ENCODE results near the gene WDR82.
"Not testable (repeated sequence)": the region's sequence is repeated elsewhere in the genome, so short reads cannot be mapped to it uniquely, and the experiment has no call there.

Gene WDR82

DNA sequence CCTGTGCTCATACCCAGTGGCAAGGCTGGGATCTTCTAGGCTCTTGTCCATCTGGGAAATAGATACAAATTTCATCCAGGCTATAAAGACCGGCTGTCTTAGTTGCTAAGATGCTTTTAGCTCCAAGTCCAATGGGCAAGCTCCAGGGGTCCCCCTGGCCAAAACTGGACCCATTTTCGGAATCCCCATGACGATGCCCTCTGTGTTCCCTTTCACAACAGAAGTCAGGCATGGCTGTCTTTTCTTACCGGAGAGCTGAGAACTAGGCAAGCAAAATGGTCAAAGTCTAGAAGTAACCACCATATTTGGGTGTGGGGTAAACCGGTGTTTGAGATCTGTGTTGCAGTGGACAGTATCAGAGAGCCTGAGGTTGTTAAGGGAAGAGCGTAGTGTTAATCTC, 10.2 kb upstream of the WDR82 start:
- no peak for DNase-seq

- no peak for DNase-seq
These were observed 8.3 kb upstream of the WDR82 start for GRCh38 chr3:52286777-52287110.

DNA sequence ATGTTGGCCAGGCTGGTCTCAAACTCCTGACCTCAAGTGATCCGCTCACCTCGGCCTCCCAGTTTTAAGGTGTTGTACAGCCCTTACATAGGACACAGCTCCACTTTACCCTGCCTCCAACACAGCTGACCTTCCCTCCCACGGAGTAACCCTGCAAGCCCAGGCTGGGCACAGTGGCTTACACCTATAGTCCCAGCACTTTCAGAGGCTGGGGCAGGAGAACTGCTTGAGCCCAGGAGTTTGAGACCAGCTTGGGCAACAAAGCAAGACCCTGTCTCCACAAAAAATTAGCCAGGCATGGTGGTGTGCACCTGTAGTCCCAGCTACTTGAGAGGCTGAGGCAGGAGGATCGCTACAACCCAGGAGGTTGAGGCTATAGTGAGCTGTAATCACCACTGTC, 5.6 kb upstream of the WDR82 start:
- DNase-seq, result not testable (repeated sequence)

- no peak for DNase-seq
These were observed 4.9 kb upstream of the WDR82 start for GRCh38 chr3:52283306-52283705.

DNA sequence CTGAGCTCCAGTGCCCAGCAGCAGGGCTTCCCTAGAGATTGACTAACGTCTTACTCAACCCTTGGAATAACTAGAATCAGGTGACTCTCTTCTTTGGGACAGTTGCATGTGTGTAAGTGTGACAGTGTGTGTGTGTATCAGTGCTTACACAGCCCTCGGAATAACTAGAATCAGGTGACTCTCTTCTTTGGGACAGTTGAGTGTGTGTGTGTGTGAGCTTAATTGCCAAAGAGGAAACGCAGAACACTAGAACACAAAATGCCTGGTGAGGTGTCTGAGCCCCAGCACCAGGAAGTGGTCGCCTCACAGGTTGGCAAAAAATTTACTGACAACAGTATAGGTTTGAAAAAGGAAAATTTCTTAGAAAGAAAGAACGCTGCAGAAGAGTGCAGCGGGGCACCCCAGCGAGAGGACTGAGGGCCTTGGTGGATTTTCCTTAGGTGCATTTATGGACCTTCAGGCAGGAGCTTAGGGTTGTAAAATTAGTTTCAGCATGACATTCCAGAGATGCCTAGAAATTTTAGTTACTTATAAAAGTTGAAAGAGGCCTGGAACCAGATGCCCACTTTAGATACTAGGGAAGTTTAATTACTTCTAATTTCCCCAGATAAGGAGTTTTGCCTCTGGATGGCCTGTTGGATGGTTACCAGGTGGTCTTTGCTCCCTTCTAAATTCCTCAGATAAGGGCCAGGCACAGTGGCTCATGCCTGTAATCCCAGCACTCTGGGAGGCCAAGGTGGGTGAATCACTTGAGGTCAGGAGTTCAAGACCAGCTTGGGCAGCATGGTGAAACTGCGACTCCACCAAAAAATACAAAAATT, 3.7 kb upstream of the WDR82 start:
- DNase-seq, result peak; percentile 34

DNA sequence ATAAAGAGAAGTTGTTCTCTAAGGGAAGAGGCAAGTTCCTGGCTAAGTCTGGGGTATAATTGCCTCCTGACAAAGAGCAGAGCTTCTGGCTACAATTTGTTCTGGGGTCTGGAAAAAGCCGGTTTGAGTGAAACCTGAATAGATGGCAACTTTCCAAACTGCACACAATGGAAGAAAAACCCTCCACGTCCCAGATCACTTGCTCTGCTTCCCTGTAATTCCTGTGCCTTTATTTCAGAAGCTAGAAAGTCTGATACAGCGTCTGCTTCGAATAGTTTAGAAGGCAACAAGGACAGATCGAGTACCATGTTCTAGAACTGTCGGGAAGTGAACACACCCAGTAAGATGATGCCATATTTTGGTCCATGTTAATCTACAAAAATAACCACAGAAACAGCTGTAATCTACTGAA, 1.6 kb upstream of the WDR82 start:
- no peak for DNase-seq

DNA sequence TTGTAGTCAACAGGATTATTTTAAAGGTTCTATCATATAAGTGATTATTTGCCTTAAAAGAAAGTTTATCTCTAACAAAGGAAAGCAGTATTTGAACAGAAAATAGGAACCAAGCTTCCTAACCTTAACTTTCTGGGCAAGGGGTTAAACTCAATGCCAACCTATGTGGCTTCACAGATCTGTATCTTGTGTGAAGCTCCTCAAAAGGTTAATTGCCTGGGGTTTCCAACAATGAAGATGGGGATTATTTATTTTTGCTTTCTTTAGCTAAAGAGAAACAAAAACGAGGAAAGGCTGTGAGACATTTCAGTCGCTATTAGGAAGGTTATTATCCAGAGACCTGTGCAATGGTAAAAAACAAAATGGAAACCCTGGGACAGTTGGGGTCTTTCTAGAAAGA, 1.1 kb upstream of the WDR82 start:
- no peak for DNase-seq

DNA sequence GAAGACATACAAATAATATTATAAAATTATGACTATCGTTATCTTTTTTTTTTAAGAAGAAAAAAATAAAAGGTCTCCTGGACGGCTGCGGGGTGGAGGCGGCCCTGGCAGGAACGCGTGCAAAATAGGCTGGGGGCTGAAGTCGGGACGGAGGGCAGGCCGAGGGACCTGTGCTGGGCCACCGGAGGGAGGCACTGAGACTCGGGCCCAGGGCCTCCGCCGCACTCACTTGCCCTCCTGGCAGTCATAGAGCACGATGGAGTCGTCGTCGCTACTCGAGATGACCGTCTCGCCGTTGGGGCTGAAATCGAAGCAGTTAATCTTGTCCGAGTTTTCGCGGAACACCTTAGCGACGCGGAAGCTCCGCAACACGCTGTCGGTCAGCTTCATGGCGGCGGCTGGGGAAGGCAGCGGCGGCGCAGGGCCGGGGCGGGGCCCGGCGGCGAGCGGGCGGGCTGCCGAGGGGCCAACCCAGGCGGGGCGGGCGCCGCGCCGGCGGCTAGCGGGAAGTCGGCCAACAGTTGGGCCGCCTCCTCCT, 408 bp downstream of the WDR82 start:
- peak; percentile 63 for DNase-seq

DNA sequence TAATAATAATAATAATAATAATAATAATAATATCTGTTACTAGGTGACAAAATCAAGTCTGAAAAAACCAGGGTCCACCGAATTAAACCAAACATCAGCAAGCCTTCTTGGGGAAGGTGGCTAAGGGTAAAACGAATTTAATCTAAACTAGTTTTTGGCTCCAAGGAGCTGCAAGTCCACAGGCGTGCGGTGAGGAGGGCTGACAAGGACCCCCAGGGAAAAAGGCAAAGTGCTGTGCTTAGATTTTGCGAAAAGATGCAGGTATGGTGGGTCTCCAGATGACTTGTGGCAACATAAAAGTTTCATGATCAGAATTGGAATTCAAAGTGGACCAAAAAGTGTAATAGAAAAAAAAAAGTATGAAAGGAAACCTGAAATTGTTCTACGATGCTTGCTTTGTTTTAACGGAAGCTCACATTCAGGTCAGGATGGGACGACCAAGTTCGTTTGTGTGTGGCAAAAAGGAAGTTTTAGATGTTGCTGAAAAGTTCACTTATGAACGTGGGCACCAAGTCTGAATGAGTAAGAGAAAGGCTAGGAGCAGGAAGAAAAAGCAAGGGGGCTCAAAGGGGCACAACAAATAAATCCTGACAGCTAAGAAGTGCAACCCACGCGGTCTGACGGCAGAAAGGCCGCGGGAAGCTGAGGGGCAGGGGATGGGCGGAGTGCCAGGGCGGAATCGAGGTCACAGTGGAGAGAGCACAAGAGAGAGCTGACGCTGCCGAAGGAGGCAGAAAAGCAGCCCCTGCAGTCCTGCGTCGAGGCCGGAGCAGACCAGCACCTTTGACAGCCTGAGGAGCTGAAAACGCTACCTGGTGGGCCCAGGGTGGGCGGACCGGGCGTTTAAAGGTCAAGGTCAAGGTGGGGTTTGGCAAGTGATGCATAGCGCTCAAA, 1.1 kb downstream of the WDR82 start:
- peak; percentile 84 for DNase-seq

DNA sequence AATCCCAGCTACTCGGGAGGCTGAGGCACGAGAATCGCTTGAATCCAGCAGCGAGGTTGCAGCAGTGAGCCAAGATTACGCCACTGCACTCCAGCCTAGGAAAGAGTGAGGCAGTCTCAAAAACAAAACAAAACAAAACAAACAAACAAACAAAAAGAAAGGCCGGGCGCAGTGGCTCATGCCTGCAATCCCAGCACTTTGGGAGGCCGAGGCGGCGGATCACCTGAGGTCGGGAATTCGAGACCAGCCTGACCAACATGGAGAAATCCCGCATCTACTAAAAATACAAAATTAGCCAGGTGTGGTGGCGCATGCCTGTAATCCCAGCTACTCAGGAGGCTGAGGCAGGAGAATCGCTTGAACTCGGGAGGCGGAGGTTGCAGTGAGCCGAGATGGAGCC, 3.7 kb downstream of the WDR82 start:
- DNase-seq, result not testable (repeated sequence)

- no peak for DNase-seq
These were observed 5.6 kb downstream of the WDR82 start for GRCh38 chr3:52272831-52273230.

- not testable (repeated sequence) for DNase-seq
These were observed 6.3 kb downstream of the WDR82 start for GRCh38 chr3:52272172-52272571.

- DNase-seq, result no peak
These were observed 8.1 kb downstream of the WDR82 start for GRCh38 chr3:52270252-52270754.

DNA sequence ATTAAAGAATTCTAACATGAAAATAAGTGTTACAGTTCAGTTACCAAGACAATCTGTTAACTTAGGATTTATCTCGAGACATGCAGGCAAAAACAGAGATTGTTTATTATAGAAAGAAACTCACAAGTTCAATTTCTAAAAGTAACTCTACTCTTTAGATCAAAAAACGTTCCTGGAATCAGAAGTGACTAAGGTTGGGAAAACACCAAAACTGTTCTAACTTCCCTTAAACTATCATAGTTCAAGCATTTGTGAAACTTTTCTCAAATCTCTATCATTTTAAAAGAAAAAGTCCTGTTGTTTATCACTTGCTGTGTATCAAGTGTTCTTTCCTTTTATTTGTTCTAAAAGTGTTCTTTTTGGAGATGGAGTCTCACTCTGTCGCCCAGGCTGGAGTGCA, 8.7 kb downstream of the WDR82 start:
- DNase-seq, result no peak

DNA sequence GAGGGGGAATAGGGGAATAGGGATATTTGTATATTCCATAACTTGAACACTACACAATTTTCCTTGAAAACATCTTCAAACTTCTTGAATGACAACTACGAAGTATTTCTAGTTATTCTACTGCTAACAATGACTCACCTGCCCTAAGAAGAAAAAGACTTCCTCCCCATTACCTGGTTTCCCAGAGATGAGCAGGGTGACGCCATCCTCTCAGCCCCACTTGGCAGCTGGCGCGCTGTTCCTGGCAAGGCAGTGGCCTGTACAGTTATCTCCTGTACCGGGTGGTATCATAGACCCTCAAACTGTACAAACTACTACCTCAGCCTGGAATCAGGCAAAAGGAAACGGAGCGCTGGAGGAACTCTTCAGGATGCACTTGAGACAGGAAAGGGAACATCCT, 10.4 kb downstream of the WDR82 start:
- DNase-seq, result peak; percentile 64

- DNase-seq, result no peak
These were observed 13.1 kb downstream of the WDR82 start for GRCh38 chr3:52265387-52265786.

DNA sequence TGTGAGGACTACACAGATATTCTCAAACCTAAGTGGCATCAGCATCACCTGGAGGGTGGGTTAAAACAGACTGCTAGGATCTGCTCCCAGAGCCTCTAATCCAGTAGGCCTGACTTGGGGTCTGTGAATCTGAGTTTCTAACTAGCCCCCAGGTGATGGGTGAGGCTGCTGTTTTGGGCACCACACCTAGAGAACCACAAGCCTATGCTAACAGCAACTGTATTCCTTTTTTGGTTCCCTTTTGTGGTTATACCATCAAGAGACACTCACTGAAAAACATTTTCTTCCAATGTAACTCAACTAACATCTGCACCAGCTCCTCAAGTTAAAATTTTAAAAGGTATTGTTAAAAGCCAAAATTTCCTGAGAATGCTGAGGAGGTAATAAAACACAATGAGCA, 16.0 kb downstream of the WDR82 start:
- no peak for DNase-seq

GRCh38 chr3:52259448-52259847, 19.0 kb downstream of the WDR82 start:
- no peak for DNase-seq

DNA sequence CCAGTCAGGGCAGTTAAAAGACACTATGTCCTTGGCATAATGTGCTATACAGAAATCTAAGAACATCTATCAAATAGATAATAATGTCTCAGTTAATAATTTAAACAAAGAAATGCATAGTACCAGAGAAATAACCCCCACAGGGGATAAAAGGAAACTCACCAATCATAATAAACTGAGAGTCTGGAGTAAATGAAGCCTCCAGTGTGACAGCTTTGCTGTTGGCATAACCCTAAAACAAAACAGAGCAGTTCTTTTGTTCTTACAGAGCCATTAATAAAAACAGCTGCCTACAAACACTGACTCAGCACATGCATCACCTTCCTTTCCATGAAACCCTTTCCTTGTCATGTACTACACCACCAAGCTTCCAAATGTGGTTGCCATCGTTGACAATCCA, 19.4 kb downstream of the WDR82 start:
- DNase-seq, result no peak

GRCh38 chr3:52257911-52258310, 20.5 kb downstream of the WDR82 start:
- no peak for DNase-seq

DNA sequence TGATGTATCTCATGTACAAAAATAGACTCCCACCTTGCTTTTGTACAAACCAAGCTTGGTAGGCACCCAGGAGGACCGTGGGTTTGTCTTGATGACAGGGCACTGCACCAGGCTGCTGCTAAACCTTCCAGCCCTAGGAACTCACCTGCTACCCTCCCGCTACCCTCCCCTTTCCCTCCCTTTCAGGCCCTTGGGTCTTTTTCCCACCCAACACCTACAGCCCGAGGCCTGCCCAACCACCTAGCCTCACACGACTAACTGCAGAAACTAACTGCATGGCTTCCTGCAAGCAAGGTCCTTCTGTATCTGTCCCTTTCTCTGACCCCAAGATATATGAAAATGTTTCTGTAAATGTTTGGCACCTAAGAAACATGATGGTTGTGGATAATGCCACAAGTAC, 21.8 kb downstream of the WDR82 start:
- DNase-seq, result no peak

DNA sequence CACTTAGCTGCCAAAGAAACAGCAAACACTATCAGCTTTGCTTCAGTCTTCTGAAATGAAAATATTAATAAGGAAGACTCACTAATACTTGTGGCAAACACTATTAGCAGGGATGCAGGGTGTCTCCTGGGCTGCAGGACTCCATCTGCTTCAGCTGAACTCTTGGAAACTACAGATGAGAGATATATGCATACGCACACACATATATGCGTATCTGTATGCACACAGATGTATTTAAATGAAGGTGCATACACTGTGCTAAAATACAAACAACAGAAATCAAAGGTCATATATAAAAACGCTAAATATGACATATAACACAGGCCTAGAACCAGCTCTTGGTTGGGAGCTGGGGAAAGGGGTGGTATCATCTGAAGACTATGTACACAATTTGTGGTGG, 22.3 kb downstream of the WDR82 start:
- no peak for DNase-seq

GRCh38 chr3:52254608-52255007, 23.8 kb downstream of the WDR82 start:
- DNase-seq, result no peak

Measured in activated CD8-positive, alpha-beta memory T cell treated with anti-CD3 and anti-CD28 coated beads, Interleukin-2, amount 50 U/mL, for 4 hours (primary cell).